IMR-90 (cell line): Measurements from ENCODE around the gene KCTD12. TPM values are rescaled to one million over a fixed set of nuclear protein-coding genes. Genes with fewer than 3 reads are reported as not detected.
A peak's percentile ranks its signal among the peaks of the same experiment; 100 is the strongest.

Source experiments
- ATAC-seq: fragments of 200-7000 bp; cut with Tn5 transposase; 2 replicates; pipeline ENCODE4 v1.9.1; 2020; ENCODE audit warnings: low read depth, mild to moderate bottlenecking, moderate library complexity
- BruUV-seq: library from RNA; stranded (reverse); fragments of 400-500 nt; replicated peaks from 2 replicates; lab custom pipeline; 2021; lab: Mats Ljungman, UMichigan
- CTCF ChIA-PET: fragments of 300-600 bp; formaldehyde crosslinking; extraction: SDS; loops from one replicate; lab custom pipeline; 2021; ENCODE audit warnings: antibody characterized with exemption; lab: Yijun Ruan, JAX
- POLR2A ChIA-PET: fragments of 300-600 bp; sonication (Branson Sonifier 250); formaldehyde crosslinking; loops from one replicate; lab custom pipeline; 2022; ENCODE audit warnings: antibody characterized with exemption; ENCODE audit not compliant: unreplicated experiment; lab: Charles Lee
- DNase-seq: peaks from one replicate; pipeline ENCODE4 v3.0.0; 2013
- H2AFZ ChIP-seq: replicated peaks from 2 replicates; pipeline ENCODE3; 2013; ENCODE audit warnings: low read length, mild to moderate bottlenecking; ENCODE audit not compliant: poor library complexity
- H2AK5ac ChIP-seq: 2 replicates; pipeline ENCODE4 v1.6.1; 2013; ENCODE audit warnings: low read depth, low read length, inconsistent platforms
- H2AK9ac ChIP-seq: replicated peaks from 2 replicates; pipeline ENCODE3; 2013; ENCODE audit warnings: mild to moderate bottlenecking, low read depth, low read length, moderate library complexity; ENCODE audit not compliant: poor library complexity
- H2BK120ac ChIP-seq: 2 replicates; pipeline ENCODE4 v1.6.1; 2013; ENCODE audit warnings: low read depth, low read length, inconsistent platforms
- H2BK15ac ChIP-seq: 3 replicates; pipeline ENCODE4 v1.6.1; 2013; ENCODE audit warnings: low read depth, low read length, inconsistent platforms
- H2BK20ac ChIP-seq: 2 replicates; pipeline ENCODE4 v1.6.1; 2013; ENCODE audit warnings: low read depth, mild to moderate bottlenecking, inconsistent platforms, low read length, moderate library complexity
- H2BK5ac ChIP-seq: 2 replicates; pipeline ENCODE4 v1.6.1; 2013; ENCODE audit warnings: mild to moderate bottlenecking, low read depth, low read length, inconsistent platforms; ENCODE audit not compliant: poor library complexity, severe bottlenecking
- H3K14ac ChIP-seq: replicated peaks from 2 replicates; pipeline ENCODE4 v1.6.1; 2013; ENCODE audit warnings: low read depth, low read length, inconsistent platforms
- H3K18ac ChIP-seq: 2 replicates; pipeline ENCODE4 v1.6.1; 2013; ENCODE audit warnings: low read depth, low read length, control low read depth
- H3K23ac ChIP-seq: 2 replicates; pipeline ENCODE4 v1.6.1; 2013; ENCODE audit warnings: low read depth, low read length, inconsistent platforms
- H3K27ac ChIP-seq: 2 replicates; pipeline ENCODE4 v1.5.1; 2013; ENCODE audit warnings: mild to moderate bottlenecking, control low read depth, low read length; ENCODE audit not compliant: insufficient read depth
- H3K27me3 ChIP-seq: 2 replicates; pipeline ENCODE4 v1.6.1; 2013; ENCODE audit warnings: low read length; ENCODE audit not compliant: control insufficient read depth, insufficient read depth
- H3K36me3 ChIP-seq: 2 replicates; pipeline ENCODE4 v1.6.1; 2013; ENCODE audit warnings: low read length, mixed read lengths; ENCODE audit not compliant: control insufficient read depth, insufficient read depth
- H3K4ac ChIP-seq: 2 replicates; pipeline ENCODE4 v1.6.1; 2013; ENCODE audit warnings: low read depth, low read length, inconsistent platforms
- H3K4me1 ChIP-seq: 2 replicates; pipeline ENCODE4 v1.6.1; 2013; ENCODE audit warnings: low read length, mixed read lengths; ENCODE audit not compliant: control insufficient read depth, insufficient read depth
- H3K4me2 ChIP-seq: 2 replicates; pipeline ENCODE4 v1.6.1; 2013; ENCODE audit warnings: low read depth, mild to moderate bottlenecking, control low read depth, low read length, moderate library complexity
- H3K4me3 ChIP-seq: 2 replicates; pipeline ENCODE4 v1.5.1; 2013; ENCODE audit warnings: low read depth, mild to moderate bottlenecking, control low read depth, low read length, moderate library complexity; ENCODE audit not compliant: insufficient read depth
- H3K56ac ChIP-seq: 2 replicates; pipeline ENCODE4 v1.6.1; 2013; ENCODE audit warnings: low read length, inconsistent platforms; ENCODE audit not compliant: insufficient read depth; ENCODE audit errors: extremely low read depth
- H3K79me1 ChIP-seq, 2 experiments: 2 replicates each; pipeline ENCODE4 v1.6.1; 2013; ENCODE audit warnings: low read length in 2 of 2, inconsistent platforms in 1 of 2, low read depth in 1 of 2
- H3K9ac ChIP-seq: 2 replicates; pipeline ENCODE4 v1.6.1; 2013; ENCODE audit warnings: low read depth, low read length, control low read depth
- H3K9me1 ChIP-seq: 2 replicates; pipeline ENCODE4 v1.6.1; 2013; ENCODE audit warnings: low read length, inconsistent platforms; ENCODE audit not compliant: insufficient read depth
- H3K9me3 ChIP-seq: 2 replicates; pipeline ENCODE4 v1.6.1; 2013; ENCODE audit warnings: low read length; ENCODE audit not compliant: control insufficient read depth, insufficient read depth
- H4K20me1 ChIP-seq: 2 replicates; pipeline ENCODE4 v1.6.1; 2013; ENCODE audit warnings: low read length, inconsistent platforms; ENCODE audit not compliant: insufficient read depth
- H4K5ac ChIP-seq: 2 replicates; pipeline ENCODE4 v1.6.1; 2013; ENCODE audit warnings: mild to moderate bottlenecking, low read depth, low read length, control low read depth
- H4K8ac ChIP-seq, 2 experiments: 2 replicates each; pipeline ENCODE4 v1.6.1; 2013; ENCODE audit warnings: low read depth in 2 of 2, low read length in 2 of 2, control low read depth in 1 of 2, inconsistent platforms in 1 of 2
- H4K91ac ChIP-seq: 2 replicates; pipeline ENCODE4 v1.6.1; 2013; ENCODE audit warnings: low read depth, low read length, inconsistent platforms; ENCODE audit not compliant: insufficient read depth
- CEBPB ChIP-seq: IDR thresholded peaks from 2 replicates; pipeline ENCODE4 v1.6.1; 2012; ENCODE audit warnings: low read depth, low read length, improper control_type of control experiment
- NFE2L2 ChIP-seq: fragments of 150-350 bp; IDR thresholded peaks from 2 replicates; pipeline ENCODE4 v1.6.1; 2016; ENCODE audit warnings: low read depth, mild to moderate bottlenecking, low read length
- WGBS, 2 experiments: methylation state at CpG; one replicate each; pipeline versions ENCODE4 v1.1.5 to v1.1.7; 2013; ENCODE audit warnings: missing lambda C conversion rate in 2 of 2; ENCODE audit not compliant: insufficient read length in 1 of 2; ENCODE audit errors: extremely low coverage in 2 of 2; 5-methylcytosine and 5-hydroxymethylcytosine counted together
- dilution Hi-C: fragments of 300-500 bp; cut with HindIII; formaldehyde crosslinking; loops from one replicate; pipeline ENCODE4 v1.14.3; 2018; ENCODE audit warnings: low sequenced_read_pairs; ENCODE audit not compliant: unreplicated experiment
- in situ Hi-C: fragments of 300-500 bp; cut with MboI; formaldehyde crosslinking; loops from 3 replicates; pipeline ENCODE4 v1.14.3; 2019; ENCODE audit warnings: low sequenced_read_pairs, inconsistent platforms, mixed read lengths
- intact Hi-C: fragments of 100-400 bp; cut with micrococcal nuclease; formaldehyde crosslinking; loops from 2 replicates; pipeline ENCODE4 v1.10.0; 2022
- polyA plus RNA-seq, 3 experiments: library from polyadenylated mRNA; depleted of rRNA; stranded (reverse); fragments of >200 nt; gene quantifications; 2 replicates each; pipeline ENCODE4 v1.2.3, GENCODE V29; 2012; ENCODE audit warnings: low replicate concordance in 1 of 3
- total RNA-seq: library from RNA; depleted of rRNA; stranded (reverse); fragments of >200 nt; gene quantifications from 2 replicates; pipeline ENCODE4 v1.2.3, GENCODE V29; 2012

Gene KCTD12
- total and polyA plus RNA-seq, 2 of the 4 experiments (the other 2 are of a cell fraction), result 1.8 to 1.9 TPM

DNA sequence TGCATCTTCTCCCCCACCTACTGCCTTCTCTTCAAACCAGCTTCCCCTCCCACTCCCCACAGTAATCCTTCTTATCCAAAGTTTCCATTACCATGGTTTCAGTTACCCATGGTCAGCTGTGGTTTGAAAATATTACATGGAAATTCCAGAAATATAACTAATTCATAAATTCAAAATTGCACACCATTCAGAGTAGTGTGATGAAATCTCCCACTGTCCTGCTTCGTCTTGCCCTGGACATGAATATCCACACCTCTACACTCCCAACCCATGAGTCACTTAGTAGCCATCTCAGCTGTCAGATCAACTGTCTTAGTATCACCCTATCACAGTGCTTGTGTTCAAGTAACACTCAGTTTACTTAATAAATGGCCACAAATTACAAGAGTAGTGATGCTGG lies 3.8 kb upstream of the KCTD12 start:
- H3K4me1 ChIP-seq, result peaks cover 2% of the 10 kb centered on the region; the same call in 1 of the 2 replicates
- POLR2A ChIA-PET, result no interaction called here

More for the DNA sequence above, 3.8 kb upstream of the KCTD12 start:
- no peak overlapping the region for H2BK20ac ChIP-seq
- dilution Hi-C loops (no loop called here), in situ Hi-C loops (no loop called here), intact Hi-C loops (no loop called here)
- no peak overlapping the region for H3K4me3 ChIP-seq
- H3K56ac ChIP-seq, result no peak overlapping the region
- no peak overlapping the region for H3K14ac ChIP-seq
- no peak overlapping the region for H3K9ac ChIP-seq
- H2BK15ac ChIP-seq, result no peak overlapping the region
- CTCF ChIA-PET, result no interaction called here
- H3K23ac ChIP-seq, result no peak overlapping the region
- H3K79me1 ChIP-seq, result no peaks in the 10 kb centered on the region
- DNase-seq, result peak; percentile 33
- H3K36me3 ChIP-seq, result no peaks in the 10 kb centered on the region
- no peak overlapping the region for H2BK5ac ChIP-seq
- WGBS, 2 experiments, result no CpG with 5 or more reads among the region's 1 CpG
- no peak overlapping the region for H3K4ac ChIP-seq
- H3K4me2 ChIP-seq, result no peak overlapping the region
- H4K8ac ChIP-seq, result no peak overlapping the region
- no peak overlapping the region for H3K27ac ChIP-seq
- H3K9me3 ChIP-seq, result no peaks in the 10 kb centered on the region
- no peak overlapping the region for H2AK5ac ChIP-seq
- peaks cover 11% of the 10 kb centered on the region for H3K27me3 ChIP-seq
- no peak overlapping the region for H4K91ac ChIP-seq
- no TSS peak for BruUV-seq
- TF ChIP-seq NFE2L2 (no peak), CEBPB (0 out of 2 replicates have a peak, but pooled peaks have one; percentile 8)
- no peak overlapping the region for H2AFZ ChIP-seq
- H4K20me1 ChIP-seq, result no peaks in the 10 kb centered on the region
- H3K9me1 ChIP-seq, result no peaks in the 10 kb centered on the region
- no peak overlapping the region for H2BK120ac ChIP-seq
- no peak overlapping the region for H4K5ac ChIP-seq
- ATAC-seq, result no peak
- no peak overlapping the region for H2AK9ac ChIP-seq
- H3K18ac ChIP-seq, result no peak overlapping the region
